PC-9 (cell line): ENCODE results near the gene TEPSIN. TPM values are rescaled to one million over a fixed set of nuclear protein-coding genes. Genes with fewer than 3 reads are reported as not detected.

ENCODE experiments used
- BruUV-seq: library from RNA; stranded (reverse); fragments of 400-500 nt; replicated peaks from 2 replicates; lab custom pipeline; 2021; lab: Mats Ljungman, UMichigan
- CTCF ChIA-PET: fragments of 300-600 bp; sonication (Branson Sonifier 250); formaldehyde crosslinking; loops from one replicate; lab custom pipeline; 2022; ENCODE audit warnings: antibody characterized with exemption; lab: Charles Lee
- POLR2A ChIA-PET: fragments of 300-600 bp; sonication (Branson Sonifier 250); formaldehyde crosslinking; loops from one replicate; lab custom pipeline; 2022; ENCODE audit warnings: antibody characterized with exemption; ENCODE audit not compliant: unreplicated experiment; lab: Charles Lee
- DNase-seq, 2 experiments: peaks; one replicate each; pipeline versions ENCODE4 v3.0.0 to v3.0.0-alpha.2; 2015 to 2022; ENCODE audit warnings: mixed read lengths in 1 of 2
- H2AFZ ChIP-seq: fragments of 200-600 bp; sonication (generic); 2 replicates; pipeline ENCODE4 v1.8.1; 2017; ENCODE audit warnings: antibody characterized with exemption
- H3F3A ChIP-seq: fragments of 200-600 bp; sonication (generic); 2 replicates; pipeline ENCODE4 v1.8.1; 2017; ENCODE audit warnings: antibody characterized with exemption, mild to moderate bottlenecking, low read depth; ENCODE audit not compliant: insufficient read depth
- H3K27ac ChIP-seq: fragments of 200-600 bp; sonication (generic); 2 replicates; pipeline ENCODE4 v1.6.1; 2016; ENCODE audit warnings: mixed run types
- H3K27me3 ChIP-seq: fragments of 200-600 bp; sonication (generic); 2 replicates; pipeline ENCODE4 v1.6.1; 2016; ENCODE audit warnings: low read depth, mixed run types; ENCODE audit not compliant: insufficient read depth
- H3K36me3 ChIP-seq: fragments of 200-600 bp; sonication (generic); 2 replicates; pipeline ENCODE4 v1.6.1; 2016; ENCODE audit warnings: low read depth, mixed run types
- H3K4me1 ChIP-seq: fragments of 200-600 bp; sonication (generic); replicated peaks from 2 replicates; pipeline ENCODE4 v1.6.1; 2016; ENCODE audit warnings: mixed run types; ENCODE audit not compliant: insufficient read depth
- H3K4me2 ChIP-seq: fragments of 200-600 bp; sonication (generic); 2 replicates; pipeline ENCODE4 v1.6.1; 2017; ENCODE audit warnings: mixed run types
- H3K4me3 ChIP-seq: fragments of 200-600 bp; sonication (generic); 2 replicates; pipeline ENCODE4 v1.6.1; 2016; ENCODE audit warnings: mixed run types
- H3K79me2 ChIP-seq: fragments of 200-600 bp; sonication (generic); 2 replicates; pipeline ENCODE4 v1.6.1; 2017; ENCODE audit warnings: low read depth, mixed run types
- H3K9me2 ChIP-seq: fragments of 200-600 bp; sonication (generic); 2 replicates; pipeline ENCODE4 v1.8.1; 2017; ENCODE audit warnings: mild to moderate bottlenecking; ENCODE audit not compliant: insufficient read depth
- H3K9me3 ChIP-seq: fragments of 200-600 bp; sonication (generic); 2 replicates; pipeline ENCODE4 v1.8.1; 2016; ENCODE audit warnings: low read depth; ENCODE audit not compliant: insufficient read depth
- H4K20me1 ChIP-seq: fragments of 200-600 bp; sonication (generic); 2 replicates; pipeline ENCODE4 v1.8.1; 2017; ENCODE audit not compliant: insufficient read depth
- EZH2 ChIP-seq: fragments of 200-600 bp; sonication (generic); IDR thresholded peaks from 2 replicates; pipeline ENCODE4 v1.8.0; 2017; ENCODE audit warnings: antibody characterized with exemption, low read depth
- intact Hi-C: fragments of 100-400 bp; cut with micrococcal nuclease; formaldehyde crosslinking; loops from one replicate; pipeline ENCODE4 v1.10.0; 2022; ENCODE audit not compliant: unreplicated experiment
- total RNA-seq: library from RNA; stranded (reverse); gene quantifications from 2 replicates; pipeline ENCODE4 v1.2.3, GENCODE V29; 2021
- TF ChIP-seq, protein P1 (sequence below): fragments of 200-600 bp; sonication (generic); conservative IDR thresholded peaks from 2 replicates; pipeline ENCODE4 v1.6.1; 2017; ENCODE audit warnings: mixed run types, antibody characterized with exemption, mild to moderate bottlenecking, moderate library complexity

The TEPSIN gene
- total RNA-seq, 1 experiment from 2014 or later, result 35.0 TPM

DNA sequence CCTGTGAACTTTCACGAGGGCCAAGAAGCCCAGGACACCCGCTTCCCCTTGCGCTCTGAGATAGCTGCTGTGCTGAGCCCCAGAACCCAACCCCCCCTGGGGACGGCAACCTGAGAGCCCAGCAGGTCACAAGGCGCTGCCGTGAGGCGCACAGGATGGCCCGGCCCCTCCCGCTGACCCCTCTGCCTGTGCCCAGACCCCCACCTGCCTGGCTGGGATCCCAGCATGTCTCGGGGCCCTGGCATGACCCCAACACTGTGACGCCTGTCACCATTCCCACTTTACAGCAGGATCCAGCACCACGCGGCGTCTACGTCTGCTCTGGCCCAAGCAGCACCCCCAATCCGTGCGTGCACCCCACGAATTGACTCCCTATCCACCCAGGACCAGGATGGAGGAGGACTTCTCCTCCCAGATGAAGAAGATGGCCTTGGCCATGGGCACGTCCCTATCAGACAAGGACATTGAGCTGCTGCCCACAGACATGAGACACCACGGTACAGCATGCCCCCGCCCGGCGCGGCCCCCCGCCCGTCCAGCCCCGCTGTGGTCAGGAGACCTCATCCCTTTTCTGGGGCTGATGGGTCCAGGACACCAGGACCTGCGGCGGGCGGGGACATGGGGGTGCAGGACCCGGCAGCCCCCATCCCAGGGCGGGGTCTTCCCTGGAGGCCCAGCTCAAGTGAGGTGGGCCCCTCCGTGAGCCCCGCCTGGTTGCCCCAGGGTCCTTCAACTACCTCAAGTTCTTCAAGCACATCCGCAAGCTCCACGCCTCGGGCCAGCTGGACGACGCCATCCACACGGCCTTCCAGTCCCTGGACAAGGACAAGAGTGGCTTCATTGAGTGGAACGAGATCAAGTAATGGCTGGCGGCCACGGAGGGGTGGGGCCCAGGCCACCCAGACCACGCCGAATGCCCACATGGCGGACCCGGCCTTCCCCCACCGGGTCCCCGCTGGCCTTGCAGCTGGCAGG is 57.7 kb downstream of the TEPSIN start:
- DNase-seq, result no peak
- Histone ChIP-seq H3K4me3 (no peak overlapping the region), H3K27me3 (peaks cover 4% of the 10 kb centered on the region; the same call in 1 of the 2 replicates), H3K27ac (no peak overlapping the region), H3K4me1 (no peaks in the 10 kb centered on the region), H3K9me3 (no peaks in the 10 kb centered on the region), H3K4me2 (no peak overlapping the region), H3K79me2 (no peaks in the 10 kb centered on the region), H2AFZ (no peak overlapping the region), H3K9me2 (no peaks in the 10 kb centered on the region), H3K36me3 (no peaks in the 10 kb centered on the region), H4K20me1 (no peaks in the 10 kb centered on the region), H3F3A (no peaks in the 10 kb centered on the region)
- intact Hi-C loops, result no loop called here
- no peak for TF ChIP-seq EZH2
- TF ChIP-seq, protein P1, sequence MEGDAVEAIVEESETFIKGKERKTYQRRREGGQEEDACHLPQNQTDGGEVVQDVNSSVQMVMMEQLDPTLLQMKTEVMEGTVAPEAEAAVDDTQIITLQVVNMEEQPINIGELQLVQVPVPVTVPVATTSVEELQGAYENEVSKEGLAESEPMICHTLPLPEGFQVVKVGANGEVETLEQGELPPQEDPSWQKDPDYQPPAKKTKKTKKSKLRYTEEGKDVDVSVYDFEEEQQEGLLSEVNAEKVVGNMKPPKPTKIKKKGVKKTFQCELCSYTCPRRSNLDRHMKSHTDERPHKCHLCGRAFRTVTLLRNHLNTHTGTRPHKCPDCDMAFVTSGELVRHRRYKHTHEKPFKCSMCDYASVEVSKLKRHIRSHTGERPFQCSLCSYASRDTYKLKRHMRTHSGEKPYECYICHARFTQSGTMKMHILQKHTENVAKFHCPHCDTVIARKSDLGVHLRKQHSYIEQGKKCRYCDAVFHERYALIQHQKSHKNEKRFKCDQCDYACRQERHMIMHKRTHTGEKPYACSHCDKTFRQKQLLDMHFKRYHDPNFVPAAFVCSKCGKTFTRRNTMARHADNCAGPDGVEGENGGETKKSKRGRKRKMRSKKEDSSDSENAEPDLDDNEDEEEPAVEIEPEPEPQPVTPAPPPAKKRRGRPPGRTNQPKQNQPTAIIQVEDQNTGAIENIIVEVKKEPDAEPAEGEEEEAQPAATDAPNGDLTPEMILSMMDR, result no peak
- BruUV-seq, result no TSS peak
- ChIA-PET POLR2A (interaction anchor here (0.5 kb wide), 1 partner anchor 40 kb away, joined by 5 read pairs; no protein-coding TSS in a partner anchor), CTCF (no interaction called here)

DNA sequence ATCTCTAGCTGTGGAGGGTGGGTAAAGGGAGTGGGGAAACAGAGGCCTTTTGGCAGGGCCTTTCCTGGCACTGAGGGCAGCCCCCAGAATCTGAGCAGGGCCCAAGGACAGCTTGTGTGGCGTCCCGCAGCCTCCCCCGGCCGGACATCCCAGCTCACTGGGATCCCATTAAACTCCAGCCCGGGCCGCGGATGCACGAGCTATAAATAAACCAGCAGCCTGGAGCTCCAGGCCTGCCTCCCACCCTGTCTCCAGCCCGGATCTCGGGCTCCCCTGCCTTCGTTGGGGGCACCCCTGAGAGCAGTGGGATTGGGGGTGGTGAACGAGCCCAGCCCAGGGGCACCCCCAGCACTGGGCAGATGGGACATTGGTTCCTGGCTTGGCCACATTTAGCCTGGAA is 59.0 kb downstream of the TEPSIN start:
- BruUV-seq, result no TSS peak
- TF ChIP-seq, protein P1, result no peak
- no peak for TF ChIP-seq EZH2
- no peak for DNase-seq
- Histone ChIP-seq H3K4me3 (no peak overlapping the region), H3K9me2 (no peaks in the 10 kb centered on the region), H3F3A (no peaks in the 10 kb centered on the region), H3K9me3 (no peaks in the 10 kb centered on the region), H4K20me1 (no peaks in the 10 kb centered on the region), H3K27me3 (peaks cover 4% of the 10 kb centered on the region; the same call in 1 of the 2 replicates), H3K27ac (no peak overlapping the region), H2AFZ (no peak overlapping the region), H3K4me2 (no peak overlapping the region), H3K79me2 (no peaks in the 10 kb centered on the region), H3K4me1 (no peaks in the 10 kb centered on the region), H3K36me3 (no peaks in the 10 kb centered on the region)
- ChIA-PET CTCF (no interaction called here), POLR2A (no interaction called here)
- intact Hi-C loops, result no loop called here

DNA sequence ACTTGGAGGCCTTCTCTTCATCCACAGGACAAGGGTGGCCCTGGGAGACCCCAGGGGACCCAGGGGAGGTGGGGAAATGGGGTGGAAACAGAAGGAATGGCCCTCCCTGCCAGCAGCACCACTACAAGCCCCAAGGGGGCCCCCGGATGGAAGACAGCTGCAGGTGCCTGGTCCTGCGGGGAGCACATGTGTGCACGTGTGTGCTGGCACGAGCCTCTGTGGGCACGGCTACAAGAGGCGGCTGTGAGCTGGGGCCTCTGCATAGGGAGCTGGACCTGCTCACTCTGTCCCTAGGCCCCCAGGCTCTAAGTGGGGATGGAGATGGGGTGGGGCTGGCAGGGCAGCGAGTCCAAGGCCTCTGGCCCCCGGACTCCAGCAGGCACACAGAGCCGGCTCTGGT is 59.6 kb downstream of the TEPSIN start:
- no TSS peak for BruUV-seq

More for the DNA sequence above, 59.6 kb downstream of the TEPSIN start:
- Histone ChIP-seq H2AFZ (no peak overlapping the region), H3K27ac (no peak overlapping the region), H4K20me1 (no peaks in the 10 kb centered on the region), H3K4me1 (no peaks in the 10 kb centered on the region), H3K27me3 (peaks cover 4% of the 10 kb centered on the region; the same call in 1 of the 2 replicates), H3K36me3 (no peaks in the 10 kb centered on the region), H3K4me2 (no peak overlapping the region), H3K79me2 (no peaks in the 10 kb centered on the region), H3K9me2 (no peaks in the 10 kb centered on the region), H3K9me3 (no peaks in the 10 kb centered on the region), H3F3A (no peaks in the 10 kb centered on the region), H3K4me3 (no peak overlapping the region)
- intact Hi-C loops, result no loop called here
- ChIA-PET CTCF (no interaction called here), POLR2A (no interaction called here)
- TF ChIP-seq EZH2, result no peak
- TF ChIP-seq, protein P1, result no peak
- DNase-seq, result no peak

Other genes starting within 250 kb of the TEPSIN start
- gene CHMP6, start 247.2 kb downstream of the TEPSIN start, total RNA-seq, result 17.4 and 18.1 TPM in 2 replicates
- gene BAIAP2, start 203.9 kb downstream of the TEPSIN start, total RNA-seq, result 109 and 125 TPM in 2 replicates
- not detected in 2 replicates for gene PVALEF, start 73.5 kb downstream of the TEPSIN start, total RNA-seq
- gene AATK, start 72.8 kb downstream of the TEPSIN start, total RNA-seq, result 0.46 and 2.4 TPM in 2 replicates
- 24.4 and 33.4 TPM in 2 replicates for gene CEP131, start 16.1 kb downstream of the TEPSIN start, total RNA-seq
- gene NDUFAF8, start 263 bp upstream of the TEPSIN start, total RNA-seq, result 53.3 and 64.2 TPM in 2 replicates
- gene SLC38A10, start 56.3 kb upstream of the TEPSIN start, total RNA-seq, result 127 and 130 TPM in 2 replicates
- 33.7 and 35.4 TPM in 2 replicates for gene BAHCC1, start 156.4 kb upstream of the TEPSIN start, total RNA-seq